ENCODE results near the gene BUB3. TPM values are rescaled to one million over a fixed set of nuclear protein-coding genes. Genes with fewer than 3 reads are reported as not detected.

BUB3 gene
- total and polyA plus RNA-seq, 2 of the 4 experiments (the other 2 are of a cell fraction), result 215 to 384 TPM

DNA sequence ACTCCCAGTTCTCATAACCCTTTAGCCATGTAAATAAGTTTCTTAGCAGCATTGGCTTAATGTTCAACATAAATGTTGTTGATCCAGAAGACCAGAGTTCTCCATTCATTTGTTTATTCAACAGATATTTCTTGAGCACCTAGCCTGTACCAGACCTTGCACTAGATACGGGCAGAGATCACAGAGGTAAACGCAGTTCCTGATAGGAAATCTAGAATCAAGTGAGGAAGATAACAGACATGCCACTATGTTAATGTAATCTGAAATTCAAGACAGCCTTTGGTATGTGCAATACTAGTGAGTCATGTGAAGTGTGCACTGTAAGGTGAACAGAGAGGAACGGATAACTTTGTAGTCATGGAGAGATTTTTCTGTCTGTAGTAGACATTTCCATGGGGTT is 3.0 kb downstream of the BUB3 start:
- no TSS peak for BruUV-seq (replicated peaks)
- dilution Hi-C loops (cut with HindIII; ENCODE audit: low sequenced_read_pairs, unreplicated experiment), result no loop called here
- CTCF ChIA-PET, result interaction anchor here (0.7 kb wide), 1 partner anchor 117 kb away, joined by 3 read pairs; no protein-coding TSS in a partner anchor

More for the DNA sequence above, 3.0 kb downstream of the BUB3 start:
- peaks cover 8% of the 10 kb centered on the region for H3K36me3 ChIP-seq (ENCODE audit: control insufficient read depth, insufficient read depth, low read length)
- ATAC-seq (ENCODE audit: low read depth) (peak; percentile 9), DNase-seq (peak; percentile 82)
- intact Hi-C loops (cut with micrococcal nuclease), result loop anchor here (10.0 kb wide), 2 partner anchors 302 to 1258 kb away; partner anchors contain the start of gene OAT
- in situ Hi-C loops (cut with MboI; ENCODE audit: low sequenced_read_pairs), result loop anchor here (25.0 kb wide), 2 partner anchors 295 to 1020 kb away; no protein-coding TSS in a partner anchor
- H3K9ac ChIP-seq (ENCODE audit: low read depth, low read length), result no peak overlapping the region
- H3K27me3 ChIP-seq (ENCODE audit: control insufficient read depth, insufficient read depth, low read length), result 0 out of 2 replicates have a peak, but pooled peaks cover 2% of the 10 kb centered on the region
- no peak overlapping the region for H2AK5ac ChIP-seq (ENCODE audit: low read depth, low read length)
- peak overlapping the region; percentile 74; the same call in 1 of the 2 replicates for H3K4me2 ChIP-seq (ENCODE audit: low read depth, low read length)
- peaks cover 22% of the 10 kb centered on the region for H4K20me1 ChIP-seq (ENCODE audit: insufficient read depth, low read length)
- no peak overlapping the region; the same call in 1 of the 2 replicates for H2BK20ac ChIP-seq (ENCODE audit: low read depth, low read length)
- H3K4me1 ChIP-seq (ENCODE audit: control insufficient read depth, insufficient read depth, low read length), result peaks cover 1% of the 10 kb centered on the region; the same call in 1 of the 2 replicates
- no peak for TF ChIP-seq RFX5 (IDR thresholded peaks at IDR 0.05; ENCODE audit: low read depth, low read length)
- TF ChIP-seq NFE2L2 (IDR thresholded peaks at IDR 0.05; ENCODE audit: low read depth, low read length), result no peak
- TF ChIP-seq RAD21 (IDR thresholded peaks at IDR 0.05; ENCODE audit: low read length), result no peak
- TF ChIP-seq SMC3 (IDR thresholded peaks at IDR 0.05; ENCODE audit: low read depth, low read length), result no peak
- peak; percentile 96 for TF ChIP-seq CEBPB (IDR thresholded peaks at IDR 0.05; ENCODE audit: low read depth, low read length)
- TF ChIP-seq MXI1 (IDR thresholded peaks at IDR 0.05; ENCODE audit: borderline replicate concordance, low read depth, low read length), result no peak
- TF ChIP-seq, protein P1, sequence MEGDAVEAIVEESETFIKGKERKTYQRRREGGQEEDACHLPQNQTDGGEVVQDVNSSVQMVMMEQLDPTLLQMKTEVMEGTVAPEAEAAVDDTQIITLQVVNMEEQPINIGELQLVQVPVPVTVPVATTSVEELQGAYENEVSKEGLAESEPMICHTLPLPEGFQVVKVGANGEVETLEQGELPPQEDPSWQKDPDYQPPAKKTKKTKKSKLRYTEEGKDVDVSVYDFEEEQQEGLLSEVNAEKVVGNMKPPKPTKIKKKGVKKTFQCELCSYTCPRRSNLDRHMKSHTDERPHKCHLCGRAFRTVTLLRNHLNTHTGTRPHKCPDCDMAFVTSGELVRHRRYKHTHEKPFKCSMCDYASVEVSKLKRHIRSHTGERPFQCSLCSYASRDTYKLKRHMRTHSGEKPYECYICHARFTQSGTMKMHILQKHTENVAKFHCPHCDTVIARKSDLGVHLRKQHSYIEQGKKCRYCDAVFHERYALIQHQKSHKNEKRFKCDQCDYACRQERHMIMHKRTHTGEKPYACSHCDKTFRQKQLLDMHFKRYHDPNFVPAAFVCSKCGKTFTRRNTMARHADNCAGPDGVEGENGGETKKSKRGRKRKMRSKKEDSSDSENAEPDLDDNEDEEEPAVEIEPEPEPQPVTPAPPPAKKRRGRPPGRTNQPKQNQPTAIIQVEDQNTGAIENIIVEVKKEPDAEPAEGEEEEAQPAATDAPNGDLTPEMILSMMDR (conservative IDR thresholded peaks at IDR 0.05; ENCODE audit: low read depth, low read length), result no peak
- no peak for TF ChIP-seq MAZ (IDR thresholded peaks at IDR 0.05; ENCODE audit: borderline replicate concordance, low read depth, low read length)
- TF ChIP-seq POLR2A (IDR thresholded peaks at IDR 0.05; ENCODE audit: low read depth, low read length), result no peak
- TF ChIP-seq FOS (IDR thresholded peaks at IDR 0.05; ENCODE audit: low read depth, low read length), result peak; percentile 77
- TF ChIP-seq MAFK (IDR thresholded peaks at IDR 0.05; ENCODE audit: low read depth, low read length), result peak; percentile 9; the same call in 1 of the 2 replicates
- TF ChIP-seq, protein P2, sequence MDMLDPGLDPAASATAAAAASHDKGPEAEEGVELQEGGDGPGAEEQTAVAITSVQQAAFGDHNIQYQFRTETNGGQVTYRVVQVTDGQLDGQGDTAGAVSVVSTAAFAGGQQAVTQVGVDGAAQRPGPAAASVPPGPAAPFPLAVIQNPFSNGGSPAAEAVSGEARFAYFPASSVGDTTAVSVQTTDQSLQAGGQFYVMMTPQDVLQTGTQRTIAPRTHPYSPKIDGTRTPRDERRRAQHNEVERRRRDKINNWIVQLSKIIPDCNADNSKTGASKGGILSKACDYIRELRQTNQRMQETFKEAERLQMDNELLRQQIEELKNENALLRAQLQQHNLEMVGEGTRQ (IDR thresholded peaks at IDR 0.05; ENCODE audit: low read depth, low read length), result no peak
- TF ChIP-seq RCOR1 (IDR thresholded peaks at IDR 0.05; ENCODE audit: insufficient replicate concordance, low read length), result no peak
- no peak for TF ChIP-seq CHD1 (IDR thresholded peaks at IDR 0.05; ENCODE audit: low read depth, low read length)
- TF ChIP-seq BHLHE40 (IDR thresholded peaks at IDR 0.05; ENCODE audit: low read depth, low read length), result peak; percentile 80
- TF ChIP-seq, protein P3, sequence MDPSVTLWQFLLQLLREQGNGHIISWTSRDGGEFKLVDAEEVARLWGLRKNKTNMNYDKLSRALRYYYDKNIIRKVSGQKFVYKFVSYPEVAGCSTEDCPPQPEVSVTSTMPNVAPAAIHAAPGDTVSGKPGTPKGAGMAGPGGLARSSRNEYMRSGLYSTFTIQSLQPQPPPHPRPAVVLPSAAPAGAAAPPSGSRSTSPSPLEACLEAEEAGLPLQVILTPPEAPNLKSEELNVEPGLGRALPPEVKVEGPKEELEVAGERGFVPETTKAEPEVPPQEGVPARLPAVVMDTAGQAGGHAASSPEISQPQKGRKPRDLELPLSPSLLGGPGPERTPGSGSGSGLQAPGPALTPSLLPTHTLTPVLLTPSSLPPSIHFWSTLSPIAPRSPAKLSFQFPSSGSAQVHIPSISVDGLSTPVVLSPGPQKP (IDR thresholded peaks at IDR 0.05; ENCODE audit: borderline replicate concordance, low read depth, low read length), result no peak
- H2BK15ac ChIP-seq (ENCODE audit: low read depth, low read length), result no peak overlapping the region
- WGBS, 2 experiments (ENCODE audit: extremely low coverage in 2 of 2, insufficient read length in 1 of 2), result no CpG with 5 or more reads among the region's 3 CpGs
- H3K9me3 ChIP-seq (ENCODE audit: control insufficient read depth, insufficient read depth, low read length), result no peaks in the 10 kb centered on the region
- POLR2A ChIA-PET (ENCODE audit: unreplicated experiment), result no interaction called here
- no peak overlapping the region for H3K14ac ChIP-seq (replicated peaks; ENCODE audit: low read depth, low read length)
- no peak overlapping the region for H2AFZ ChIP-seq (replicated peaks; ENCODE audit: low read length, poor library complexity)
- no peak overlapping the region for H3K56ac ChIP-seq (ENCODE audit: extremely low read depth, insufficient read depth, low read length)
- H3K9me1 ChIP-seq (ENCODE audit: insufficient read depth, low read length), result no peaks in the 10 kb centered on the region
- no peak overlapping the region for H3K4ac ChIP-seq (ENCODE audit: low read depth, low read length)
- H2BK120ac ChIP-seq (ENCODE audit: low read depth, low read length), result no peak overlapping the region
- no peak overlapping the region for H3K18ac ChIP-seq (ENCODE audit: low read depth, low read length)
- H3K23ac ChIP-seq (ENCODE audit: low read depth, low read length), result 0 out of 2 replicates have a peak overlapping the region, but pooled peaks have one; percentile 45
- no peak overlapping the region; a peak in 1 of 4 replicates for H4K8ac ChIP-seq (ENCODE audit: low read depth in 2 of 2, low read length in 2 of 2)
- H2AK9ac ChIP-seq (replicated peaks; ENCODE audit: low read depth, low read length, poor library complexity), result no peak overlapping the region
- H3K27ac ChIP-seq (ENCODE audit: insufficient read depth, low read length), result no peak overlapping the region
- peaks cover 11 to 31% of the 10 kb centered on the region in 2 experiments for H3K79me1 ChIP-seq (ENCODE audit: low read depth in 1 of 2, low read length in 2 of 2)
- no peak overlapping the region for H3K4me3 ChIP-seq (ENCODE audit: insufficient read depth, low read depth, low read length)
- no peak overlapping the region for H4K91ac ChIP-seq (ENCODE audit: insufficient read depth, low read depth, low read length)
- peak overlapping the region; percentile 13 for H2BK5ac ChIP-seq (ENCODE audit: low read depth, low read length, poor library complexity, severe bottlenecking)
- H4K5ac ChIP-seq (ENCODE audit: low read depth, low read length), result no peak overlapping the region

Measured in IMR-90 (cell line).